GM13976 (cell line): ENCODE results near the gene MLLT10.

Experiments
- DNase-seq: peaks from one replicate; pipeline ENCODE4 v3.0.0; 2012; ENCODE audit warnings: low spot score
- CTCF ChIP-seq: IDR thresholded peaks from 2 replicates; pipeline ENCODE4 v1.5.1; 2012; ENCODE audit warnings: borderline replicate concordance, mild to moderate bottlenecking; ENCODE audit not compliant: insufficient read depth; ENCODE audit errors: extremely low read depth, missing control alignments, control extremely low read depth
- in situ Hi-C: fragments of 300-500 bp; cut with MboI; formaldehyde crosslinking; loops from one replicate; pipeline ENCODE4 v1.12.0; 2022; ENCODE audit warnings: low sequenced_read_pairs, mixed read lengths, inconsistent platforms; ENCODE audit not compliant: unreplicated experiment

Gene MLLT10

GRCh38 chr10:21490711-21491105 is 43.3 kb upstream of the MLLT10 start:
- in situ Hi-C loops, result loop anchor here (10.0 to 25.0 kb wide), 3 partner anchors 216 to 403 kb away; no protein-coding TSS in a partner anchor
- no peak for TF ChIP-seq CTCF
- DNase-seq, result no peak

- in situ Hi-C loops, result loop anchor here (10.0 to 25.0 kb wide), 3 partner anchors 218 to 405 kb away; no protein-coding TSS in a partner anchor
These were observed 41.6 kb upstream of the MLLT10 start for GRCh38 chr10:21492421-21492820.

GRCh38 chr10:21493784-21494183 is 40.2 kb upstream of the MLLT10 start:
- in situ Hi-C loops, result loop anchor here (10.0 to 25.0 kb wide), 3 partner anchors 219 to 406 kb away; no protein-coding TSS in a partner anchor
- TF ChIP-seq CTCF, result no peak
- no peak for DNase-seq

More at GRCh38 chr10:21492421-21492820, 41.6 kb upstream of the MLLT10 start:
- no peak for TF ChIP-seq CTCF
- no peak for DNase-seq

- in situ Hi-C loops, result loop anchor here (10.0 to 25.0 kb wide), 3 partner anchors 220 to 407 kb away; no protein-coding TSS in a partner anchor
- peak; percentile 61 for DNase-seq
- TF ChIP-seq CTCF, result no peak
These were observed 39.6 kb upstream of the MLLT10 start for GRCh38 chr10:21494191-21495001.

- in situ Hi-C loops, result loop anchor here (10.0 to 25.0 kb wide), 3 partner anchors 220 to 408 kb away; no protein-coding TSS in a partner anchor
- TF ChIP-seq CTCF, result no peak
- DNase-seq, result peak; percentile 48
These were observed 38.9 kb upstream of the MLLT10 start for GRCh38 chr10:21495002-21495751.

- peak; percentile 93 for TF ChIP-seq CTCF
- in situ Hi-C loops, result loop anchor here (10.0 to 25.0 kb wide), 3 partner anchors 221 to 409 kb away; no protein-coding TSS in a partner anchor
- DNase-seq, result peak; percentile 95
These were observed 38.2 kb upstream of the MLLT10 start for GRCh38 chr10:21495752-21496342.
